GM18870 (cell line): ENCODE results near the gene BMP15.

Experiments used
- ATAC-seq: cut with Tn5 transposase; IDR thresholded peaks from one replicate; pipeline ENCODE4 v1.9.1; 2021; ENCODE audit warnings: moderate library complexity; ENCODE audit not compliant: unreplicated experiment

BMP15 gene

DNA sequence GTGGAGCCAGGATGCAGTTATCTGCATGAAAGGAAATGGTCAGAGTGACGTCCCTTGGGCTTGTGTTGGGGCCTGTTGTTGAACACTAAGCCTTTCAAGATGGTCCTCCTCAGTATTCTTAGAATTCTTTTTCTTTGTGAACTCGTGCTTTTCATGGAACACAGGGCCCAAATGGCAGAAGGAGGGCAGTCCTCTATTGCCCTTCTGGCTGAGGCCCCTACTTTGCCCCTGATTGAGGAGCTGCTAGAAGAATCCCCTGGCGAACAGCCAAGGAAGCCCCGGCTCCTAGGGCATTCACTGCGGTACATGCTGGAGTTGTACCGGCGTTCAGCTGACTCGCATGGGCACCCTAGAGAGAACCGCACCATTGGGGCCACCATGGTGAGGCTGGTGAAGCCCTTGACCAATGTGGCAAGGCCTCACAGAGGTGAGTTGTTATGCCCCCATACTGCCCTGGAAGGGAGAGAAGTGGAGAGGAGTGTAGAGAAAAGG lies at the start of gene BMP15:
Gene BMP15, plus strand, starts transcription at position 51 of the 492 bp plus-strand sequence. Its CDS starts 49 bp downstream, at position 100.
- no peak for ATAC-seq

DNA sequence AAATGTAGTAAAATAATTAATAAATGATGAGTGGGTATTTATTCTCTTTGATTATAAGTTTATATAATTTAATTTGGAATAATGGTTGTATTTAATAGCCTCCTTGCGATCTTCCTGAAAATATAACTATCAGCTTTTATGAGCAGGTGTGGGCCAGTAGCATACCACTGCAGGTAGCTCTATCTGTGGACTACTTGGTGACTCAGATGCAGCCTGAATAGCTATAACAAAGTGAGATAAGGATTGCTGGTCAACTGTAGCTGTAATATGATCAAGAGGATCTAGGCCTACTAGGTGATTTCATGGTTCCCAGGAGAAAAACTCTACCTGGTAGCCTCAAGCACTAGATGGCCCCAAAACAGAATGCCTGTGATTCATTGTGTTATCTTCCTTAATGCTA lies 47.1 kb upstream of the BMP15 start:
- no peak for ATAC-seq

DNA sequence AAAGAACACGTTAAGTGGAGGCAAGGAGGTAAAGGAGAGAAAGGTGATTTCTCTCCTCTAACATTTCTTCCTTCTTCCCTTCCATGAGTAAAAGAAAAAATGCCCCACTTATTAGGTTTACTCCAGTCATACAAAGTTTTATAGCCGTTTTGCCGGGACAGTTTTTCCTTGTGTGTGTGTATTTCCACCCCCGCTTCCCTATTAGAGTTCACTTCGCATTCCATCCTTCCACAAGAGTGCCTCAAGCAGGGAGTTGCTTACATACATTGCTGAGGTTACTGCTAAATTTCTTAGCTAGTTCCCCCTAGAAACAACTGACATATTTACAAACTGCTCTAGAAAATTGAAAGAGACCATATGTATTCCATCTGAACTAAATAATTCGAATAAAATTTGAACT lies 45.2 kb upstream of the BMP15 start:
- no peak for ATAC-seq

DNA sequence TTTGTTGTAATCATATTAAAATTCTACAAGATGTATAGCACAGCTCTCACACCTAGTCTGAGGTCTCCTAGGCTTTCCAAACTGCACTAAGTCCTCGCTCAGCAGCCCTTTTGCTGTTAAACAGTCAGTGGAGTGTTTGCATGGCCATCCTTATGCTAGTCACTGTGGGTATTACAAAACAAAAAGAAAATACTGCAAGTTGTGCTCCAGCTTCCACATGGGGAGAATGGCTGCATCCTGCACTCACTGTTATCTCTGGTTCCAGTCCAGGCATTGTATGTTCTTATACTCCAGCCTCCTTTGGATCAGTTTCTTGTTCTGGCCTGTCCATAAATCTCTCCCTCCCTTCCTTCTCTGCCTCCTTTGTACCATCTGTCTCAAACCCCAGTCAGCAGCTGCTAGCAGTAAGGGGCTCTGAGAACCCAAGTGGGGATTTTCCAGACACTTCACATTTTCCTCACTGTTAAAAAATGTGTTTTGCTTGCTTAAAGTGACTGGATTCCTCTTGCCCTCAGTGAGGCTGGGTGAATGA lies 38.5 kb upstream of the BMP15 start:
- no peak for ATAC-seq

DNA sequence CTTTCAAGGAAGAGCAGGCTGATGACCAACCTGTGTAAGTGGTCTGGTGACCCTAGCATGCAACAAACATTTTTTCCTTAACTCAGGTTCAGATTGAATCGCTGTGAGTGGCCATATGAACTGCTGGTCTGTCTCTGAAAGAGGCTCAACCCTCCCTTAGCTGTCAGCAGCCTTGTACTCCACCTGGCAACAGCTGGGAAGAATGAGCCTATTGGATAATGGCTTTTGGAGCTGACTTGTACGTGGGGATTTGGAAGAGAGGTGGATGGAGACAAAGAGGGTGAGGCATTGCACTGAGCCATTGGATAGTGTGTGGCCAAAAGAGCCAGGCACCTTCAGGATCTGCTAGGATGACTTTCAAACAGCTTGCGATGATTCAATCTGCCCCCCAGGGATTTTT lies 35.7 kb upstream of the BMP15 start:
- no peak for ATAC-seq

DNA sequence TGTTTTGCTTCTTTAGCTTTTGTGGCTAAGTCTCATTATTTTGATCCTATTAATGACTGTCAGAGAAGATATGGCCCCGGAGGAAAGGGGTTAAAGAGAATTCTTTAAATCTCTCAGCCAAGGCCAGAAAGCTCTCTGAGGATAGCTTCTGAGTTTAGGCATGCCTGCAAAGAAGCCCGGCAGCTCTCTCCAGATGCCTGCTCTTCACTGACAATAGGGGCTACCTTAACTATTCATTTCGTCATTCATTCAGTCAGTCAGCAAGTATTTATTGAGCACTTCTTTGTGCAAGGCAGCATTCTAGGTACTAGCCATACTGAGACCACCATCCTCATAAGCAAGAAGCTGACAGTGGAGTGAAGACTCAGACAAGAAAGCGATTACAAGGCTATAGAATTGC lies 34.0 kb upstream of the BMP15 start:
- ATAC-seq = no peak

DNA sequence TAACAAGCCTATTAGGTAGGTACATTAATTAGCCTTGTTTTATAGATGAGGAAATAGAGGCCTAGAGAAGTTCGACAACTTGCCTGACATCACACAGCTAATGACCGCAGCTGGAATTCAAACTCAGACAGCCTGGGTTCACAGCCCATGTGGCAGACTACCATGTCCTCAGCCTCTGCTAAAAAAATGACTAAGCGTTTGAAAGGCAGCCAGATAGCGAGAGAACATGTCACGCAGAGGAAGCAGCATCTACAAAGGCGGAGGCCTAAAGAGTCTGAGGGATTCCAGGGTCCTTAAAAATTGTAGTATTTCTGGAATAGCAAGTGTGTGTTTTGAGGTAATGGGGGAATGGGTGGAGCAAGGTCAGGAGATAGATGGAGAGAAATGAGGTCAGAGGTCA lies 33.2 kb upstream of the BMP15 start:
- no peak for ATAC-seq

DNA sequence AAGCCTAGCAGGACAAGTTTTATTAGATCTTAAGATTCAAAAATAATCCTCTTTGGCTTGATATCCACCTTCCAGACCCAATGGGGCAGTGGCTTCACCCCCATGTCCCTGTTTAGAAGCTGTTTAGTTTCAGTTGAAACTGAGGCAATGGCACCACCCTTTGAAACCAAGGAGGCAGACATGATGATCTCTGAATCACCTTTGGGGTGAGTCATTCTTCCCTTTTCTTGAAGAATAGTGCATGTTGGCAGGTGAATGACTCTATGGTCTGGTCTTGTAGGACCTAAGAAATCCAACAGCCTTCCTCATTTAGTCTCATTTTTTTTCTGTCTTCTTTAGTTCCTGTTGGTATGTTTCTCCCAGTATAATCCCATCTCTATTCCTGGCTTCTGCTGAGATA lies 29.5 kb upstream of the BMP15 start:
- ATAC-seq = no peak

DNA sequence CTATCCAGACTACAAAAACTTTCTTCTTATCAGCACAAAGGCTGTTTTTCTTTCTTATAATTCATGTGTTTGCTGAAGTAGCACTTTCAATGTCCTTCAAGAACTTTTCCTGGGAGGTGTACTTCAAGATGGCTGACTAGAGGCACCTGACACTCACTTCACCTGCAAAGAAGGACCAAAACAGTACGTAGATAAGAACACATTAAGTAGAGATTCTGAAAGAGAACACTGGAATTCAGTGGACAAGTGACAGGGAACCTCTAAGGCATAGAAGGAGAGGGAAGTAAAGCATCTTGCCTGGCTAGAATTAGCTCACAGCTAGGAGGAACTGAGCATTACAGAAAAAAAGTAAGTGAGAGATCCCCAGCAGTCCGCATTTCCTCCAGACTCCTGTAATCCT lies 21.7 kb upstream of the BMP15 start:
- ATAC-seq = no peak

DNA sequence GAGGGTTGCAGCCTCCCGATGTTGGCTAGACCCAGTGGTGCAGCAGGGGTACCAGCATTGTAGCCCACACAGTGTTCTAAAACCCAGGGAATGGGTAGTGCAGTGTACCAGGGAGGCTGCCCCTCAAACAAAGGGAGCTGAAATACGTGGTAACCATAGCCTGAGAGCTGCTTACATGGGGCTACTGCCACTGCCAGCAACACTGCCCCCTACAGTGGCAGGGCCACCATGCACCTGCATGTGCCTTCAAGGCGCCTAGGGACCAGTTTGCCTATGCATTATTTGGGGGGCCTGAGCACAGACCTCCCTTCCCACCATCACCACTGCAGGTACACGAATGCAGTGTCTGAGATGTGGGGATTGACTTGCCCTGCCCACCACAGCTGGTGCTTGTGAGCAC lies 21.0 kb upstream of the BMP15 start:
- ATAC-seq = no peak

DNA sequence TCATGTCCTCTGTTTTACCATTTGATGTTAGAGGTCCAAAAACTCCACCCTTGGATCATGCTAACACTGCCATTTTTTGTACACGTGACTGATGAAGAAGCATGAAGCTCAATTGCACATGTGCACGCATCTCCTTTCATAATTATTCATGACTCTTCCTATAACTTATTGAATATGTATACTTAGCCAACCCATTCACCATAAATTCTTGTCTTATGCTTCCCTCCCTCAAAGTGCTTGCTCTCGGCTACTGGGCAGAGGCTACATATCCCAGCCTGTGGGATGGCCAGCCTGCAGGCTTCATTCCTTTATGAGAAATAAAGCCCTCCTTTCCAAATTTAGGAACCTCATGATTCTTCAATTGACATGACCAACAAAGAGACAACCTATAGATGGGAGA lies 17.5 kb upstream of the BMP15 start:
- no peak for ATAC-seq

DNA sequence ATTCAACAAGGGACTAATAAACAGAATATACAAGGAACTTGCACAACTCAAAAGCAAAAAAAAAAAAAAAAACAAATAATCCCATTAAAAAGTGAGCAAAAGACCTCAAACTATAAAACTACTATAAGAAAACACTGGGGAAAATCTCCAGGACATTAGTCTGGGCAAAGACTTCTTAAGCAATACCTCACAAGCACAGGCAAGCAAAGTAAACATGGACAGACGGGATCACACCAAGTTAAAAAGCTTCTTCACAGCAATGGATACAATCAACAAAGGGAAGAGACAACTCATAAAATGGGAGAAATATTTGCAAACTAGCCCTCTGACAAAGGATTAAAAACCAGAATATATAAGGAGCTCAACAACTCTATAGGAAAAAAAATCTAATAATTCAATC lies 17.1 kb upstream of the BMP15 start:
- no peak for ATAC-seq

DNA sequence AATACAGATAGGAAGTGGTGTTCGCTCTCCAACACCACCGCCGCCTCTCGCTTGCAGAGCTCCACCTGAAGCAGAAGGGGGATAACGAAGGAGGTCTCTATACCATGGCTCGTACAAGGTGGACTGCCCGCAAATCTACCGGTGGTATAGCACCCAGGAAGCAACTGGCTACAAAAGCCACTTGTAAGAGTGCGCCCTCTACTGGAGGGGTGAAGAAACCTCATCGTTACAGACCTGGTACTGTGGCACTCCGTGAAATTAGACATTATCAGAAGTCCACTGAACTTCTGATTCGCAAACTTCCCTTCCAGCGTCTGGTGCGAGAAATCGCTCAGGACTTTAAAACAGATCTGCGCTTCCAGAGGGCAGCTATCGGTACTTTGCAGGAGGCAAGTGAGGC lies 5.2 kb upstream of the BMP15 start:
- ATAC-seq = no peak

DNA sequence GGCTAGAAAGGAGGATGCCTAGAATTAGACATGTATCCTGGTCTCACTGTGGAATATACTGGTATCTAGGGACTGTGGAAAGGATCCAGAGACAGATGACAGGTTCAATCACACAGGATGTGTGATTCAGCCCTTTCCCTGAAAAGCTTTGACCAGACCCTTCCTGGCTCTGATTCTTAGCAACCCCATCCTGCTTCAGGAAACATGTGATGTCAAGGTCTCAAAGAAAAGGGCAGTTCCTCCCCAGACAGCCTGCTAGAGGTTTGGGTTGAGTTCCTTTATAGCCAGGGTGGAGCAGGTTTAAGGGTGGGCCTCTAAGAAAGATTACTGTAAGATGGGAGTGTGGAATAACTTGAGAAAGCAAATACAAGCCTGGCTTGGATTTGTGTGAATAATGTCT lies 3.0 kb downstream of the BMP15 start:
- ATAC-seq = no peak

DNA sequence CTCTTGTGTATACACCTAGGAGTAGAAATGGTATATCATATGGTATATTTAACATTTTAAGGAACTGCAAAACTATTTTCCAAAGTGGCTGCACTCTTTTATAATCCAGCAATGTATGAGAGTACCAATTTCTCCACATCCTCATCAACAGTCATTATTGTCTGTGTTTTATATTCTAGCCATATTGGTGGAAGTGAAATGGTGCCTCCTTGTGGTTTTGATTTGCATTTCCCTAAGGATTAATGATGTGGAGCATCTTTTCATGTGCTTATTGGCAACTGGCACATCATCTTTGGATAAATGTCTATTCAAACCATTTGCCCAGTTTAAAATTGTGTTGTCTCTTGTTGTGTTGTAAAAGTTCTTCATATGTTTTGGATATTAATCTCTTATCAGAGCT lies 9.6 kb downstream of the BMP15 start:
- no peak for ATAC-seq

DNA sequence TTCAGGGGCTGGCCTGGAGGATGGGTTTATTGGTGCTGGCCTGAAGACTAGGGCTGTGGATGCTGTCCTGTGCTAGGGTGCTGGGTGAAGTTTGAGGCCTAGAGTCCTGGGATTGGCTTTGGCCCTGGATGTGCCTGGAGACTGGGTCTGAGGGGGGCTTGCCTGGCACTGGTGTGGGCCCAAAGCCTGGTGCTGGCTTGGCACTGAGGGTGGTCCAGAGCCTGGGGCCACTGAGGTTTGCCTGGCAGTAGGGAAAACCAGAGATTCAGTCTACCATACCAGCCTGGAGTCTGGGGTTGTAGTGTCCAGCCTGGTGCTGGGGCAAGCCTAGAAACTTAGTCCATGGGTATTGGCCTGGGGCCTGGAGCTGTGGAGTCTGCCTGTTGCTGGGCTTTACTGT lies 16.6 kb downstream of the BMP15 start:
- no peak for ATAC-seq

DNA sequence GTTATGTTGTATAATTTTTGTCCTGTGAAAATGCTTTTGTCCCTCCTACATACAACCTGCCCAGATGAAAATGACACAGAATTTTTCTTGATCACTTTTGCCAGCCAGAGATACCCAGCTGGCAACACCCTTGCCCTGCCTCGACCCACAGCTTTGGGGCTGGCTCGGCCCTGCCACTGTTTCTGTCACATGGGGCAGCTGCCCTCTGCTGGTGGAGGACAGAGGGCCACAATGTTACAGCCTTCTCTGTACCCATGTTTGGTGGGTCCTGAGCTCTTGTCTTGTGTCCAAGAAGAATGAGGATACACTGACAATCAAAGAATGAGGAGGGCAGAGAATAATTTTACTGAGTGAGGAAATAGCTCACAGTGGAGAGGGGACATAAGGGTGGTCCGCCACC lies 31.1 kb downstream of the BMP15 start:
- ATAC-seq = no peak

DNA sequence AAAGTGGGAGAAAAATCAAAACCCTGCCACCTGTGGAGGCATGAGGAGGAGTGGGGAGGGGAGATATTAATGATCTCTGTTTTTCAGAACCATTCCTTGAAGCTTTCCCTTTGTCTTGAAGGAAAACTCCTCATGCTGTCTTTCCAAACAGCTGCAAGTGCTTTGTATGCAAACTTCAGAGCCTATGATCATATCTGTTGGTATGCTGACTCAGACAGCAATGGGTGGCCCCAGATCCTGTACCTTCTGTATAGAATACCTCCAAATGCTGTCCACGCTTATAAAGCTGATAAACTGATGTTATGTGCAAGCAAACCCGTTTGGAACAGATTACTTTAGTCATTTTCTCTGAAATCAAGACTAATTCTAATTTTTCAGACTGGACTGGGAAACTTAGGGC lies 31.9 kb downstream of the BMP15 start:
- no peak for ATAC-seq

DNA sequence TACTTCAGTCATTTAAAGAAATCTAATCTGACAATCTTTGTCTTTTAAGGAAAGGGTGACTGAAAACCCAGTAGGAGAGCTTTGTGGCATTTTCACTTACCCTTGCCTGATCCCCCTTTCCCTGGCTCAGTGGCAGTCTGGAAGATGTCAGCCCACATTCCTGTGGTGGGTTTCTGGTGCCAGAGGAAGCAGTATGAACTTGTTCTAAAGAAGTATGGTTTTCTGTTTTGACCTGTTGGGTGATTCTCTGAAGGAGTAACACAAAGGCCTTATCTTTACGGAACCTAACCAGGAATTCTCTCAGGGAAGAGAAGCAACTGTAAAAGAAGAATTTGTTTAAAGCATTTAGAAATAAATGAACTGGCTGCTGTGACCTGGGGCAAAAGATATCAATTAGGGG lies 41.9 kb downstream of the BMP15 start:
- ATAC-seq = no peak

DNA sequence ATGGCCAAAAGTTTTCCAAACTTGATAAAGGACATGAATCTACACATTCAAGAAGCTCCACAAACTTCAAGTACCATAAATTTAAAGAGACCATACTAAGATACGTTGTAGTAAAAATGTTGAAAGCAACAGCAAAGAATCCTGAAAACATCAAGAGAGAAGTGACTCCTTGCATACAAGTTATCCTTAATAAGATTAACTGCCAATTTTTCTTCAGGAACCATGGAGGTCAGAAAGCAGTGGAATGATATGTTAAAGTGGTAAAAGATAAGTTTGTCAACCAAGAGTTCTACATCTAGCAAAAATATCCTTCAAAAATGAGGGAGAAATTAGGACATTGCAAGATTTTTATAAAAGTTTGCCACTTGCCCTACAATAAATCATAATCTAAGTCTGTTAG lies 43.3 kb downstream of the BMP15 start:
- ATAC-seq = no peak

DNA sequence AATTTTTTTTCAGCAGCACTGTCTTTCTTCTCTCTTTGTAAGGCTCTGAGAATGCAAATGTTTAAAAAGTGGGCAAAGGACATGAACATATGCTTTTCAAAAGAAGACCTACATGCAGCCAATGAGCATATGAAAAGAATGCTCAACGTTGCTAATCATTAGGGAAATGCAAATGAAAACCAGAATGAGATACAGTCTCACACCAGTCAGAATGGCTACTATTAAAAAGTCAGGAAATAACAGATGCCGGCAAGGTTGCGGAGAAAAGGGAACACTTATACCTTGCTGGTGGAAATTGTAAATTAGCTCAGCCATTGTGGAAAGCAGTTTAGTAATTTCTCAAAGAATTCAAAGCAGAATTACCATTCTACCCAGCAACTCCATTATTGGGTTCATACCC lies 51.6 kb downstream of the BMP15 start:
- ATAC-seq = no peak

DNA sequence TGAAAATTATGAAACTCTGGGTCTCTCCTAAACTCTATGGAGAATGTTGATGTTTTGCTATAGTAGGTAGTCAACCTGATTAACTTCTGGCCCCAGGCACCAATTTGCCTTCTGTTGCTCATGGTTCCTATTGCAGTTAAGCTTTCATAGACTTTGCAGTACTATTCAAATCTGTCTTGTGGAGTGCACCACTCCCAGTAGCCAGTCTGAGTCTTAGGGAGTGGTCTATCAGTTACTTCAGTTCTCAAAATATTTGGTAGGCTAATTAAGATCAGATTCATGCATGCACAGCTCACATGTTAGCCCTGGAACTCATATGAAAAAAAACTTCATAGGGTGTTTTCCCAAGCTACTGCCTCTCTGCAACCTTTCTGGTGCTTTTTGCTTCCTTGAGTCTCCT lies 53.3 kb downstream of the BMP15 start:
- ATAC-seq = no peak
